ENCODE results near the gene GBA2.

GBA2 gene

GRCh38 chr9:35690614-35691333, 58.3 kb downstream of the GBA2 start:
- DNase-seq: peak; percentile 93

GRCh38 chr9:35690294-35690613, 58.8 kb downstream of the GBA2 start:
- DNase-seq: no peak

DNA sequence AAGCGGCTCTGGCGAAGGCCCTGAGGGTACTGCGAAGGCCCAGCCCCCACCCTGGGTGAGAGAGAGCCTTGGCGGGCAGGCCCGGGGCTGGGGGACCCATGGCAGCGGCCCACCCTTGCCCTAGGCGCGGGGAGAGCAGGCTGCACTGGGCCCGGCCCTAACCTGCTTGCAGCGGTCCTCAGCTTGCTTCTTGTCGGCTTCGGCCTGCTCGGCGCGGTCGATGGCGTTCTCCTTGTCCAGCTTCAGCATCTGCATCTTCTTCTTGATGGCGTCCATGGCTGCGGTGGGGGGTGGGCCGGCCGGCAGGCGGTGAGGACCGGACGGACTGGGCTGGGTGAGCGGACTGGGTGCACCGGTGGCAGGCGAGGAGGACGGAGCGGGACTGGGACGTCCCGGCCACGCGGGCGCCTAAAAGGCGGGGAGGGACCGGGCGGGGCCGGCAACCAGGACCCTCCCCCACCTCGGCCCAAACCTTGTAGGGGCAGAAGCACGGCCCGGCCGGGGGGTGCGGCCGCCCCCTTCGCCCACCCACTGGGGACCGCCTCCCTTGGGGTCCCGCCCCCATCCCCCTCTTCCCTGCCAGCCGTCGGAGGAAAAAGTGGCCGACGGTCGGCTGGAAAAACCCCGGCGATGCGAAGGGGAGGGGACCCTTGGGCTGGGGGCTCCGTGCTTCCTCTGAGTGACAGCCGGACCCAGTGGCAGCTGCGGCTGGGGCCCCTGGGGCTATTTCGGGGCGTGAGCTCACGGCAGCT, 59.3 kb downstream of the GBA2 start, which contains the start of gene TPM2:
TPM2 (minus strand) TSS at position 384 of the 752 bp plus-strand sequence; CDS start at position 276, 108 bp downstream.
- peak; percentile 96 for DNase-seq

- DNase-seq: peak; percentile 86
These were observed 60.2 kb downstream of the GBA2 start for GRCh38 chr9:35688558-35689541.

- DNase-seq: no peak
These were observed 61.0 kb downstream of the GBA2 start for GRCh38 chr9:35687972-35688557.

DNA sequence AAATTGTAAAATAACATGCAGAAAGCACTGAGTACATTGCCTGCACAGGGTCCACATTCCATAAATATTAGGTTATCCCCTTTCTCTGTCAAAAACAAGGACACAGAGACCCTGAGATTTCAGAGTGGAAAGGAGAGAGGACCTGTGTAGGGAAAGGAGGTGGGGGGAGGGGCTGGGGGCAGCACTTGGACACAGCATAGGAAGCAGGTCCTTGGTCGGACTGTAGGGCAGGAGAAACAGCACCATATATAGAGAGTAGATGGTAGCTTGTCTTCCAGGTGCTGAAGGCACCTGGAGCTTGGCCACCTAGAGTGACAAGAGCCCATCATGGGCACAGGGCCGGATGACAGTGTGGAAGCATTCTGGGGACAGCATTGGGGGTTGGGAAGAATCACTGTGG, 61.7 kb downstream of the GBA2 start:
- DNase-seq: no peak

Data from fibroblast of skin of abdomen (primary cell).